Measurements from ENCODE around the gene ENOPH1.

DNA sequence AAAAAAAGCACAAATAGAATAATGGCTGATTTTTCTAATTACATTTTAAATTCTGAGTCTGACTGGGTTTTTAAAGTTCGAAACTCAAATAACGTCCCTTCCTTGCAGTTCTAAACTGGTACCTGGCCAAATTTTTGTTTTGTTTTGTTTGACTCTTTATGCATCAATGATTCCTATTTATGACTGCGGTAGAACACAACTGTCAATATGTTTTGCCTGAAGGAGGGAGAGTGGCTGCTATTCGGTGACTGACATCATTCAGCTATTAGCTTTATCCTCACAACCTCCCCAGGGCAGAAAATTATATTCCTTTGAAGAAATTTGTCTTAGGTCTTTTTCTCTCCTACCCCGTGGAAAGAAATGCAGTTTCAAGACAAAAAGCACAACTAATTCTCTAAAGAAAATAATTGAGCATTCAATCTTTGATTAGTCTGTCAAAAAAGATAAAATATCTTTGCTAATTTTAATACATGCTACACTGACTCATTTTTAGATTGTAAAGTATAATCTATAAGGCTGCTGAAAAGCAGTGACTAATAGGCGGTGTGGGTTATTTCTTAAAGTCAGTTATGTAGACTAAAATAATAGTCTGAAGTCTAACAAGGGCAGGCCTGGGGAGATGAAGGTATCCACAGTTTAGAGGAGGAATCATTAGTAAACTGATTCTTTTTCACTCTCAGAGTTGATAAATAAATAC, 69.5 kb downstream of the ENOPH1 start:
- TF ChIP-seq EZH2 (IDR thresholded peaks at IDR 0.05) = no peak
- no peak for TF ChIP-seq POLR2AphosphoS5 (IDR thresholded peaks at IDR 0.05; ENCODE audit: borderline replicate concordance, low read depth, low read length)

Measured in SK-N-MC (cell line).